Neuron (in vitro differentiated cells): ENCODE results near the gene GTF2E1.
"Not testable (repeated sequence)": the region's sequence is repeated elsewhere in the genome, so short reads cannot be mapped to it uniquely, and the experiment has no call there.

ENCODE experiments used
- H2AFZ ChIP-seq: one replicate; pipeline ENCODE4 v1.6.1; 2013; ENCODE audit warnings: low read depth, mild to moderate bottlenecking, inconsistent platforms, low read length, moderate library complexity
- H3K27me3 ChIP-seq: one replicate; pipeline ENCODE4 v1.6.1; 2013; ENCODE audit warnings: low read length; ENCODE audit not compliant: insufficient read depth
- H3K36me3 ChIP-seq: one replicate; pipeline ENCODE4 v1.6.1; 2013; ENCODE audit warnings: low read length; ENCODE audit not compliant: insufficient read depth
- H3K4me1 ChIP-seq: one replicate; pipeline ENCODE4 v1.6.1; 2013; ENCODE audit warnings: low read length; ENCODE audit not compliant: insufficient read depth
- H3K4me3 ChIP-seq: 2 replicates; pipeline ENCODE4 v1.5.1; 2013; ENCODE audit warnings: mild to moderate bottlenecking, low read length, moderate library complexity
- H3K9me3 ChIP-seq: one replicate; pipeline ENCODE4 v1.6.1; 2013; ENCODE audit warnings: low read length

The GTF2E1 gene

GRCh38 chr3:120741320-120741719, 1.2 kb upstream of the GTF2E1 start:
- H2AFZ ChIP-seq, result no peak overlapping the region
- H3K9me3 ChIP-seq, result peaks cover 13% of the 10 kb centered on the region
- H3K4me3 ChIP-seq, result peak overlapping the region; percentile 87
- H3K27me3 ChIP-seq, result no peaks in the 10 kb centered on the region
- H3K36me3 ChIP-seq, result peaks cover 8% of the 10 kb centered on the region
- peaks cover 12% of the 10 kb centered on the region for H3K4me1 ChIP-seq

GRCh38 chr3:120741837-120742197, 727 bp upstream of the GTF2E1 start:
- peak overlapping the region; percentile 13 for H2AFZ ChIP-seq
- peaks cover 8% of the 10 kb centered on the region for H3K36me3 ChIP-seq
- H3K4me3 ChIP-seq, result peak overlapping the region; percentile 87
- no peaks in the 10 kb centered on the region for H3K27me3 ChIP-seq
- peaks cover 13% of the 10 kb centered on the region for H3K9me3 ChIP-seq
- H3K4me1 ChIP-seq, result peaks cover 12% of the 10 kb centered on the region

- peak overlapping the region; percentile 46 for H2AFZ ChIP-seq
- H3K9me3 ChIP-seq, result peaks cover 7% of the 10 kb centered on the region
- no peaks in the 10 kb centered on the region for H3K27me3 ChIP-seq
- peak overlapping the region; percentile 87 for H3K4me3 ChIP-seq
- H3K4me1 ChIP-seq, result peaks cover 12% of the 10 kb centered on the region
- H3K36me3 ChIP-seq, result peaks cover 5% of the 10 kb centered on the region
These were observed 363 bp downstream of the GTF2E1 start for GRCh38 chr3:120742849-120743365.

- peaks cover 12% of the 10 kb centered on the region for H3K4me1 ChIP-seq
- H2AFZ ChIP-seq, result no peak overlapping the region
- peak overlapping the region; percentile 87 for H3K4me3 ChIP-seq
- H3K36me3 ChIP-seq, result no peaks in the 10 kb centered on the region
- no peaks in the 10 kb centered on the region for H3K27me3 ChIP-seq
- H3K9me3 ChIP-seq, result peaks cover 2% of the 10 kb centered on the region
These were observed 1.1 kb downstream of the GTF2E1 start for GRCh38 chr3:120743556-120744195.

GRCh38 chr3:120745466-120745865, 2.9 kb downstream of the GTF2E1 start:
- Histone ChIP-seq H3K27me3 (no peaks in the 10 kb centered on the region), H2AFZ (no peak overlapping the region), H3K36me3 (peaks cover 2% of the 10 kb centered on the region), H3K4me3 (no peak overlapping the region), H3K4me1 (peaks cover 12% of the 10 kb centered on the region), H3K9me3 (no peaks in the 10 kb centered on the region)

GRCh38 chr3:120749843-120750242, 7.3 kb downstream of the GTF2E1 start:
- H3K4me1 ChIP-seq, result no peaks in the 10 kb centered on the region
- H3K9me3 ChIP-seq, result peaks cover 2% of the 10 kb centered on the region
- no peaks in the 10 kb centered on the region for H3K27me3 ChIP-seq
- peaks cover 15% of the 10 kb centered on the region for H3K36me3 ChIP-seq
- no peak overlapping the region for H2AFZ ChIP-seq
- no peak overlapping the region for H3K4me3 ChIP-seq

- Histone ChIP-seq H2AFZ (no peak overlapping the region), H3K4me3 (no peak overlapping the region), H3K27me3 (no peaks in the 10 kb centered on the region), H3K4me1 (no peaks in the 10 kb centered on the region), H3K36me3 (peaks cover 17% of the 10 kb centered on the region), H3K9me3 (peaks cover 4% of the 10 kb centered on the region)
These were observed 9.7 kb downstream of the GTF2E1 start for GRCh38 chr3:120752230-120752629.

- Histone ChIP-seq H2AFZ (no peak overlapping the region), H3K36me3 (peaks cover 17% of the 10 kb centered on the region), H3K4me1 (no peaks in the 10 kb centered on the region), H3K27me3 (no peaks in the 10 kb centered on the region), H3K9me3 (peaks cover 4% of the 10 kb centered on the region), H3K4me3 (no peak overlapping the region)
These were observed 10.3 kb downstream of the GTF2E1 start for GRCh38 chr3:120752865-120753264.

GRCh38 chr3:120753810-120754209, 11.3 kb downstream of the GTF2E1 start:
- Histone ChIP-seq H3K27me3 (no peaks in the 10 kb centered on the region), H3K4me1 (no peaks in the 10 kb centered on the region), H3K4me3 (no peak overlapping the region), H3K36me3 (peaks cover 17% of the 10 kb centered on the region), H3K9me3 (peaks cover 7% of the 10 kb centered on the region), H2AFZ (no peak overlapping the region)

GRCh38 chr3:120756061-120756460, 13.5 kb downstream of the GTF2E1 start:
- no peak overlapping the region for H2AFZ ChIP-seq

GRCh38 chr3:120758551-120758950, 16.0 kb downstream of the GTF2E1 start:
- H3K4me1 ChIP-seq, H3K36me3 ChIP-seq, H3K27me3 ChIP-seq, H2AFZ ChIP-seq, H3K9me3 ChIP-seq, H3K4me3 ChIP-seq: not testable (repeated sequence)

More at GRCh38 chr3:120756061-120756460, 13.5 kb downstream of the GTF2E1 start:
- Histone ChIP-seq H3K4me1 (no peaks in the 10 kb centered on the region), H3K36me3 (peaks cover 9% of the 10 kb centered on the region), H3K27me3 (no peaks in the 10 kb centered on the region), H3K4me3 (no peak overlapping the region), H3K9me3 (peaks cover 5% of the 10 kb centered on the region)

- Histone ChIP-seq H3K27me3 (no peaks in the 10 kb centered on the region), H3K9me3 (peaks cover 3% of the 10 kb centered on the region), H3K4me3 (no peak overlapping the region), H2AFZ (no peak overlapping the region), H3K4me1 (no peaks in the 10 kb centered on the region), H3K36me3 (no peaks in the 10 kb centered on the region)
These were observed 20.1 kb downstream of the GTF2E1 start for GRCh38 chr3:120762615-120763014.

- Histone ChIP-seq H3K4me3 (no peak overlapping the region), H2AFZ (no peak overlapping the region), H3K36me3 (no peaks in the 10 kb centered on the region), H3K9me3 (no peaks in the 10 kb centered on the region), H3K4me1 (no peaks in the 10 kb centered on the region), H3K27me3 (no peaks in the 10 kb centered on the region)
These were observed 21.1 kb downstream of the GTF2E1 start for GRCh38 chr3:120763601-120764000.

GRCh38 chr3:120764206-120764605, 21.7 kb downstream of the GTF2E1 start:
- no peaks in the 10 kb centered on the region for H3K27me3 ChIP-seq
- H2AFZ ChIP-seq, result no peak overlapping the region
- no peaks in the 10 kb centered on the region for H3K9me3 ChIP-seq
- H3K4me3 ChIP-seq, result no peak overlapping the region
- H3K4me1 ChIP-seq, result no peaks in the 10 kb centered on the region
- no peaks in the 10 kb centered on the region for H3K36me3 ChIP-seq
